Prostate gland (tissue), 2 donors: ENCODE data around the gene UGT8.

Source experiments
- POLR2A ChIP-seq: fragments of 450-650 bp; IDR thresholded peaks from one replicate; pipeline ENCODE4 v1.6.1; 2016; ENCODE audit warnings: antibody characterized with exemption, mild to moderate bottlenecking
- TF ChIP-seq, protein P1 (sequence below), 4 experiments: fragments of 200-600 bp in 2 of 4; fragments of 450-650 bp in 2 of 4; sonication (generic) in 2 of 4; IDR thresholded peaks; 1 replicate in 3 of 4; 2 replicates in 1 of 4; pipeline ENCODE4 v1.5.1; 2016 to 2019; ENCODE audit warnings: antibody characterized with exemption in 4 of 4, mild to moderate bottlenecking in 2 of 4, moderate library complexity in 2 of 4

GRCh38 chr4:114562176-114562904 lies 36.3 kb upstream of the UGT8 start:
- TF ChIP-seq POLR2A, result no peak
- TF ChIP-seq, protein P1, sequence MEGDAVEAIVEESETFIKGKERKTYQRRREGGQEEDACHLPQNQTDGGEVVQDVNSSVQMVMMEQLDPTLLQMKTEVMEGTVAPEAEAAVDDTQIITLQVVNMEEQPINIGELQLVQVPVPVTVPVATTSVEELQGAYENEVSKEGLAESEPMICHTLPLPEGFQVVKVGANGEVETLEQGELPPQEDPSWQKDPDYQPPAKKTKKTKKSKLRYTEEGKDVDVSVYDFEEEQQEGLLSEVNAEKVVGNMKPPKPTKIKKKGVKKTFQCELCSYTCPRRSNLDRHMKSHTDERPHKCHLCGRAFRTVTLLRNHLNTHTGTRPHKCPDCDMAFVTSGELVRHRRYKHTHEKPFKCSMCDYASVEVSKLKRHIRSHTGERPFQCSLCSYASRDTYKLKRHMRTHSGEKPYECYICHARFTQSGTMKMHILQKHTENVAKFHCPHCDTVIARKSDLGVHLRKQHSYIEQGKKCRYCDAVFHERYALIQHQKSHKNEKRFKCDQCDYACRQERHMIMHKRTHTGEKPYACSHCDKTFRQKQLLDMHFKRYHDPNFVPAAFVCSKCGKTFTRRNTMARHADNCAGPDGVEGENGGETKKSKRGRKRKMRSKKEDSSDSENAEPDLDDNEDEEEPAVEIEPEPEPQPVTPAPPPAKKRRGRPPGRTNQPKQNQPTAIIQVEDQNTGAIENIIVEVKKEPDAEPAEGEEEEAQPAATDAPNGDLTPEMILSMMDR (IDR thresholded peaks at IDR 0.05), result no peak
